IPS-20b (cell line): ENCODE data around the gene SREK1IP1.
"Not testable (repeated sequence)": the region's sequence is repeated elsewhere in the genome, so short reads cannot be mapped to it uniquely, and the experiment has no call there.

Experiments
- H3K27ac ChIP-seq: one replicate; pipeline ENCODE4 v1.5.1; 2013; ENCODE audit warnings: low read length
- H3K27me3 ChIP-seq: 2 replicates; pipeline ENCODE4 v1.6.1; 2013; ENCODE audit warnings: mild to moderate bottlenecking, low read length, inconsistent platforms; ENCODE audit not compliant: insufficient read depth
- H3K36me3 ChIP-seq: 2 replicates; pipeline ENCODE4 v1.6.1; 2013; ENCODE audit warnings: low read depth, mild to moderate bottlenecking, inconsistent platforms, low read length, moderate library complexity; ENCODE audit not compliant: insufficient read depth
- H3K4me1 ChIP-seq: 2 replicates; pipeline ENCODE4 v1.6.1; 2013; ENCODE audit warnings: mild to moderate bottlenecking, control low read depth, inconsistent platforms, low read length, moderate library complexity; ENCODE audit not compliant: insufficient read depth
- H3K4me3 ChIP-seq: 2 replicates; pipeline ENCODE4 v1.5.1; 2013; ENCODE audit warnings: mild to moderate bottlenecking, low read length, inconsistent platforms
- H3K9ac ChIP-seq: 2 replicates; pipeline ENCODE4 v1.6.1; 2013; ENCODE audit warnings: low read depth, mild to moderate bottlenecking, inconsistent platforms, low read length, moderate library complexity
- H3K9me3 ChIP-seq: 2 replicates; pipeline ENCODE4 v1.6.1; 2013; ENCODE audit warnings: mild to moderate bottlenecking, low read depth, low read length, inconsistent platforms; ENCODE audit not compliant: insufficient read depth

Gene SREK1IP1

DNA sequence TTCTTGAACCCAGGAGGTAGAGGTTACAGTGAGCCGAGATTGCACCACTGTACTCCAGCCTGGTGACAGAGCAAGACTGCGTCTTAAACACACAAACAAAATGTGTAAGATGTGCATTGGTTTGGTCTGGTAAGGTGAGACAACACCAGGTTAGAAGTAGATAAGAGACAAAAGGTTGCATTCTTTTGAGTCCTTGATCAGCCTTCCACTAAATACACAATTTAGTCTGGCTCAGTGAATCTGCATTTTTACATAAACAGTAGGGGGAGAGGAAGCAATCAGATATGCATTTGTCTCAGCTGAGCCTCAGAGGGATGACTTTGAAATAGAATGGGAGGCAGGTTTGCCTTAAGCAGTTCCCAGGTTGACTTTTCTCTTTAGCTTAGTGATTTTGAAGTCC, 62.4 kb downstream of the SREK1IP1 start:
- H3K9ac ChIP-seq = peak overlapping the region; percentile 55; the same call in 1 of the 2 replicates
- peaks cover 16% of the 10 kb centered on the region for H3K9me3 ChIP-seq
- peaks cover 41% of the 10 kb centered on the region for H3K4me1 ChIP-seq
- H3K4me3 ChIP-seq = peak overlapping the region; percentile 27
- H3K36me3 ChIP-seq, H3K27me3 ChIP-seq: not testable (repeated sequence)
- H3K27ac ChIP-seq = peak overlapping the region; percentile 76

DNA sequence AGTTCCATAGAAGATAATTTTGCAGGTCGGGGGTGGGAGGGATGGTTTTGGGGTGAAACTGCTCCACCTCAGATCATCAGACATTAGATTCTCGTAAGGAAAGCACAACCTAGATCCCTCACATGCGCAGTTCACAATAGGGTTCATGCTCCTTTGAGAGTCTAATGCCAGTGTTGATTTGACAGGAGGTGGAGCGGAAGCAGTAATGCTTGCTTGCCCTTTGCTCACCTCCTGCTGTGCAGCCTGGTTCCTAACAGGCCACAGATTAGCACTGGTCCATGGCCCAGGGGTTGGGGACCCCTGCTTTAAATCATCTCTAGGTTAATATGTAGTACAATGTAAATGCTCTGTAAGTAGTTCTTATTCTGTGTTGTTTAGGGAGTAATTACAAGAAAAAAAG, 67.7 kb downstream of the SREK1IP1 start:
- Histone ChIP-seq H3K27ac (no peak overlapping the region), H3K27me3 (no peaks in the 10 kb centered on the region), H3K9me3 (peaks cover 10% of the 10 kb centered on the region), H3K4me1 (peaks cover 26% of the 10 kb centered on the region), H3K4me3 (no peak overlapping the region), H3K9ac (no peak overlapping the region), H3K36me3 (peaks cover 8% of the 10 kb centered on the region)

DNA sequence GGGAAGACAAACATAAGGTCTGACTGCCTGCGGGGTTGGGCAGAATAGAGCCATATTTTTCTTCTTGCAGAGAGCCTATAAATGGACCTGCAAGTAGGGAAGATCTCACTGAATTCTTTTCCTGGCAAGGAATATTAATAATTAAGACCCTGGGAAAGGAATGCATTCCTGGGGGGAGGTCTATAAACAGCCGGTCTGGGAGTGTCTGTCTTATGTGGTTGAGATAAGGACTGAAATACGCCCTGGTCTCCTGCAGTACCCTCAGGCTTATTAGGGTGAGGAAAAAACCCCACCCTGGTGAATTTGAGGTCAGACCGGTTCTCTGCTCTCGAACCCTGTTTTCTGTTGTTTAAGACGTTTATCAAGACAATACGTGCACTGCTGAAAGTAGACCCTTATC, 72.1 kb downstream of the SREK1IP1 start:
- peaks cover 17% of the 10 kb centered on the region for H3K9me3 ChIP-seq

DNA sequence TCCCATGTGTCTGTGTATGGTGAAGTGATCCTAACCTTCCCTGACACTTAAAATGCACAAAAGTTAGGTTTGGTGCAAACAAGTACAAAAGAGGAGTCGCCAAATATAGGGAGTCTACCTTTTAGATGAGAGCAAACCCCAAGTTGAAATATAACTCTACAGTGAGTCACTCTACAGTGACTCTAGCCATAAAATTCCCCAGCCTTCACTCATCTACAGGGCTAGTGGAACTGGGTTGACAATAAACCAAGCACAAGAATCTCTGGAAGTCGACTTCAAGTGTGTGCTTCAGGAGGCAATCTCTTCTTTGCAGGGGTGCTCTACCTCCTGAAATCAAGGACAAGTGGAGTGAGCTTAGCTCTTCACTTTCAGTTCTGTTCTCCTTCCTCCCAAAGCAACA, 74.9 kb downstream of the SREK1IP1 start:
- Histone ChIP-seq H3K27me3 (peaks cover 31% of the 10 kb centered on the region), H3K4me1 (peaks cover 17% of the 10 kb centered on the region; the same call in 1 of the 2 replicates), H3K4me3 (no peak overlapping the region)

More for the DNA sequence above, 72.1 kb downstream of the SREK1IP1 start:
- not testable (repeated sequence) for H3K9ac ChIP-seq, H3K27me3 ChIP-seq, H3K4me1 ChIP-seq, H3K27ac ChIP-seq, H3K4me3 ChIP-seq
- H3K36me3 ChIP-seq = peaks cover 12% of the 10 kb centered on the region

DNA sequence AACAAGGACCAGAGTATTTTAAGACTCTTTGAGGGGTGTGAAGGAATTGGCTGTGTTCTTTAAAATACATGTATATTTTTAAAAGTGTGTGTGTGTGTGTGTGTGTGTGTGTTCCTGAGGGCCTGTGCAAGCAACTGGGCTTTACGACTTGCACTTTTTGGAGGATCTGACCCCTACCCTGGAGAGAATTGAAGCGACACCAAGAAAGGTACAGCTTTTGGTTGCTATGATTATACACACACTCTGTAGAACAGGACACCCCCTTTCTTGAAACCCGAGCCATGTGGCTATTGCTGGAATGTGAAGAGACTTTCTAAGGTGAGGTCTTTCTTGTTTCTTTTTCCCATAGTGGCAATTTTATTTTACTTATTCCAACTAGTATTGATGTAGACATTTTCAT, 77.2 kb downstream of the SREK1IP1 start:
- no peak overlapping the region for H3K27ac ChIP-seq
- peaks cover 17% of the 10 kb centered on the region; the same call in 1 of the 2 replicates for H3K4me1 ChIP-seq
- H3K9me3 ChIP-seq = peaks cover 7% of the 10 kb centered on the region; the same call in 1 of the 2 replicates
- peak overlapping the region; percentile 65 for H3K4me3 ChIP-seq
- peaks cover 5% of the 10 kb centered on the region for H3K36me3 ChIP-seq
- peaks cover 40% of the 10 kb centered on the region for H3K27me3 ChIP-seq
- H3K9ac ChIP-seq = peak overlapping the region; percentile 65

More for the DNA sequence above, 74.9 kb downstream of the SREK1IP1 start:
- no peak overlapping the region for H3K9ac ChIP-seq
- peaks cover 17% of the 10 kb centered on the region for H3K9me3 ChIP-seq
- H3K36me3 ChIP-seq = peaks cover 12% of the 10 kb centered on the region
- H3K27ac ChIP-seq = no peak overlapping the region

DNA sequence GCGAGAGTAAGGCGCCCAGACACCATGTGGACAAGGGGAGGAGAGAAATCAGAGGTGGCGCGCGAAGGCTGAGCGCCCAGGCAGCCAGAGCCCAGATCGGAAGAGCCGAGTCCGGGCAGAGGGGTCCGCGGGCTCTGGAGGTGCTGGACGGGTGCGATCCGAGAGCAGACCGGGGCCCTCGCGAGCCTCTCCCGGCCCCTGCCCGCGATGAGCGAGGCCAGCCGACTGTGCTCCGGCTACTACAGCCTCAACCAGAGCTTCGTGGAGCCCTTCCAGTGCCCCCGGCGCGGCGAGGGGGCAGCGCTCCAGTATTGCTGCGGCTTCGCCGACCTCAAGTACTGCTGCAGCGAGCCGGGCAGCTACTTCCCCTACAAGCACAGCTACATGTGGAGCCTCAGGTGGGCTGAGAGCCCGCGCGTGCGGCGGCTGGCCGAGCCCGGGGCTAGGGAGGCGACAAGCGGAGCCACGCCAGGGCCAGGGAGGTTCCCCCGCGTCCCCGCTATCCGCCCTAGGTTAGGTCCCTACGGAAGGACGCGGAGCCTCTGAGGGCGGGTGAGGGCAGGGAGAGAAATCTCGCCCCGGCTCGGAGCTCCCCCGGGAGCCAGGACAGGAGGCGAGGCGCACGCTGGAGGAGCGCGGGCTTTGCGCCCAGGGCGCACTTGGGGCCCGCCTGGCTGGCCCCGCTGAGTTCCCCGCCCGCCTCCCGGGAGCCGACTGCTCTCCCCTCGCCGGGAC, 77.9 kb downstream of the SREK1IP1 start, which contains the start of gene SHISAL2B:
TSS of gene SHISAL2B (plus strand) at position 87 of the 735 bp plus-strand sequence. CDS start at position 208, 121 bp downstream.
- H3K9me3 ChIP-seq = peaks cover 5% of the 10 kb centered on the region; the same call in 1 of the 2 replicates
- H3K36me3 ChIP-seq = peaks cover 2% of the 10 kb centered on the region
- peaks cover 40% of the 10 kb centered on the region for H3K27me3 ChIP-seq
- H3K4me3 ChIP-seq = peak within 1 kb of the TSS; percentile 65
- H3K4me1 ChIP-seq = peaks cover 17% of the 10 kb centered on the region; the same call in 1 of the 2 replicates
- peak within 1 kb of the TSS; percentile 65 for H3K9ac ChIP-seq
- H3K27ac ChIP-seq = no peak within 1 kb of the TSS

DNA sequence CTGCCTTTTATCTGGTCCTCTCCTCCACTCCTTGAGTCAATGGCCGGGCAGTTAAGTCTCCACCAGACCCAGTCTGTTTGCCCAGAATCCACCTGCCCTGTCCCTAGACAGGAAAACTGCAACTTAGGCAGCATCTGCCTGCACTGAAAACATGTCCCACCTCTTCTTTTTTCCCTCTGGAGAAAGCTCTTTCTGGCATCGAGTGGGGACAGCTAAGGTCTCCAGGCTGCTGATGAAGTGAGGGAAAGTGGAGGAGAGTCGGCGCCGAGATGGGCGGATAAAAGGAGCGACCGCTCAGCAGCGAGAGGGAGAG, 78.4 kb downstream of the SREK1IP1 start:
- H3K4me3 ChIP-seq = peak overlapping the region; percentile 65
- H3K9me3 ChIP-seq = no peaks in the 10 kb centered on the region
- peaks cover 40% of the 10 kb centered on the region for H3K27me3 ChIP-seq
- H3K36me3 ChIP-seq = no peaks in the 10 kb centered on the region
- H3K9ac ChIP-seq = peak overlapping the region; percentile 65; the same call in 1 of the 2 replicates
- H3K27ac ChIP-seq = no peak overlapping the region
- H3K4me1 ChIP-seq = peaks cover 17% of the 10 kb centered on the region; the same call in 1 of the 2 replicates

DNA sequence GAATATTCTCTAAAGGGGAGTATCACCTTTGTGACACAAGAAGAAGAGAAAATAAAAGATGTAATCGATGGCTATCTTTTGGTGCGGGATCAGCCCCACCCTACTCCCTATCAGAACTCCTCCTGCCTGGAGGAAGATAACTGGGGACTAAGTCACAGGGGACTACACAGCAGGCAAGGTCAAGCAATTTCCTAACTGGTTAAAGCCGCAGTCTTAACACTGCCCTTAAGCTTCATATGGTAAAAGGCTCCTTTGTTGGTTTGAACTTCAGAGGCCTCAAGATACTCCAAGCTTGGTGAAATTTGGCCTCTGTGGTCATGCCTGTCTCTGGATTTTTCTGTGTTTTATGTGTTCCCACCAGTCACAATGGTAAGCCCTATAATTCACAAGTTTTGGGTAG, 79.5 kb downstream of the SREK1IP1 start:
- H3K4me3 ChIP-seq = no peak overlapping the region
- H3K36me3 ChIP-seq = no peaks in the 10 kb centered on the region
- H3K9me3 ChIP-seq = no peaks in the 10 kb centered on the region
- peaks cover 17% of the 10 kb centered on the region; the same call in 1 of the 2 replicates for H3K4me1 ChIP-seq
- peaks cover 40% of the 10 kb centered on the region for H3K27me3 ChIP-seq
- H3K27ac ChIP-seq = no peak overlapping the region
- H3K9ac ChIP-seq = no peak overlapping the region

DNA sequence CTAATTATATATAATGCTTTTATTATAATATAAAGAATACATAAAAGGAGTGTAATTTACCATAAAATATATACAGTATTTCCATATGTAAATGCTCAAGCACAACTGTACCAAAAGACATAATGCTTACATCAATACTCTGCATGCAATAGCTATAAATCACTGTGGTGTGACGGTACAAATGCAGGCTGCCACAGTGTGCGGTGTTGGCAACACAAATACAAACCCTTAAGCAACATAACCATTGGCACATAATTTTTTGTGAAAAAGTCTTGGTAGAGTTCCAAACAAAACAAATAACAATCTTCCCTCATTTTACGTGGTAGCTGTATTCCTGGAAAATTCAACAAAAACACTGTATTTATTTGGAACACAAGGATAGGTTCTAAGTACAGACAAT, 80.1 kb downstream of the SREK1IP1 start:
- H3K9me3 ChIP-seq = no peaks in the 10 kb centered on the region
- no peak overlapping the region for H3K4me3 ChIP-seq
- H3K27ac ChIP-seq = no peak overlapping the region
- no peaks in the 10 kb centered on the region for H3K36me3 ChIP-seq
- H3K9ac ChIP-seq = no peak overlapping the region
- H3K27me3 ChIP-seq = peaks cover 40% of the 10 kb centered on the region
- H3K4me1 ChIP-seq = peaks cover 17% of the 10 kb centered on the region; the same call in 1 of the 2 replicates

DNA sequence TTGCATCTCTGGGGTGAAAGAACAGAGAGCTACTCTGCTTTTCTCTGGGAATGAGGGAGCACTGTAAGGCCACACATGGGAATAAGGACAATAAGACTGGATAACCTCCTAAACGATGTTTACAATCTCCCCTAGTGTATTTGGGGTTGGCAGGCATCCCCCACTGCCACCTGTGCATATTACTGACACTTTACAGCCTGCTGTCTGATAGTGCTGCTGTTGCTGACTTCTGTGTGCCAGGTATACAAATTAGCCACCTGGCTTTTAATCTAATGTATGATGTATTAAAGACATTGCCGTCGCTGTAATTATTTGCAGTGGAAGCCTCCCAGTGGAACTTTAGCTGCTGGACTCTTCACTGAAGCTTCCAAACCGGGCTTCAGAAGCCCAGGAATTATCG, 82.6 kb downstream of the SREK1IP1 start:
- Histone ChIP-seq H3K27me3 (peaks cover 30% of the 10 kb centered on the region), H3K36me3 (no peaks in the 10 kb centered on the region), H3K9ac (no peak overlapping the region), H3K4me1 (peaks cover 4% of the 10 kb centered on the region; the same call in 1 of the 2 replicates), H3K4me3 (no peak overlapping the region), H3K27ac (no peak overlapping the region), H3K9me3 (no peaks in the 10 kb centered on the region)

DNA sequence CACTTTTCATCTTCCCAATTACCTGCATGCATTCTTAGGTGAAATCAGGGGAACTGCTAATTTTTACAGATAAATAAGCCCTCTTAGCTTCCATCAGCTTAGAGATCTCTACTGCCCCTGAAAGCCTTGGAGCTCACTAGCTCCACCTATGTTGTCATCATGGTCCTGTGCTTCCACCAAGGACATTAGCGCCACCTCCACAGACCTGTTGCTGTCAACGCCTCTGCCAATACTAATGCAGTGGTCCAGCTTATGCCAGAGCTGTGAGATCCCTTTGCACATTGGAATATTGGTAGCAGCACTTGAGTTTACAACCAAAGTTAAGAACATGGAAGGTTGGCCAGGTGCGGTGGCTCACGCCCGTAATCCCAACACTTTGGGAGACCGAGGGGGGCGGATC, 85.9 kb downstream of the SREK1IP1 start:
- H3K4me3 ChIP-seq = no peak overlapping the region
- H3K9me3 ChIP-seq = no peaks in the 10 kb centered on the region
- H3K27me3 ChIP-seq = 0 out of 2 replicates have a peak, but pooled peaks cover 2% of the 10 kb centered on the region
- no peaks in the 10 kb centered on the region for H3K4me1 ChIP-seq
- H3K27ac ChIP-seq = no peak overlapping the region
- H3K9ac ChIP-seq = no peak overlapping the region
- H3K36me3 ChIP-seq = no peaks in the 10 kb centered on the region

DNA sequence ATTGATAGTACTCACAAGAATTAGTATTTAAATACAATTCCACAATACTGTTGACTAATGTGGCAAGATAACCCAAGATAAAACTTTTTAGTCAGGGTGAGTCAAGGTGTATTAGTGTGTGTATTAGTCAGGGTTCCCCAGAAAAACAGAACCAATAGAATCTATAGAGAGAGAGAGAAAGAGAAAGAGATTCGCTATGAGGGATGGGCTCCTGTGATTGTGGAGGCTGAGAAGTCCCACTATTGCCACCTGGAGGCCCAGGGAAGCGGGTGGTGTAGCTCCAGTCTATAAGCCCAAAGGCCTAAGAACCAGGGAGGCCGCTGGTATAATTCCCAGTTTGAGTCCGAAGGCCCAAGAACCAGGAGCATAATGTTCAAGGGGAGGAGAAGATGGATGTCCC, 88.2 kb downstream of the SREK1IP1 start:
- Histone ChIP-seq H3K9ac (no peak overlapping the region), H3K4me3 (no peak overlapping the region), H3K27me3 (no peaks in the 10 kb centered on the region), H3K36me3 (no peaks in the 10 kb centered on the region), H3K9me3 (no peaks in the 10 kb centered on the region), H3K4me1 (no peaks in the 10 kb centered on the region), H3K27ac (no peak overlapping the region)
